ENCODE data around the gene MGAT3.

DNA sequence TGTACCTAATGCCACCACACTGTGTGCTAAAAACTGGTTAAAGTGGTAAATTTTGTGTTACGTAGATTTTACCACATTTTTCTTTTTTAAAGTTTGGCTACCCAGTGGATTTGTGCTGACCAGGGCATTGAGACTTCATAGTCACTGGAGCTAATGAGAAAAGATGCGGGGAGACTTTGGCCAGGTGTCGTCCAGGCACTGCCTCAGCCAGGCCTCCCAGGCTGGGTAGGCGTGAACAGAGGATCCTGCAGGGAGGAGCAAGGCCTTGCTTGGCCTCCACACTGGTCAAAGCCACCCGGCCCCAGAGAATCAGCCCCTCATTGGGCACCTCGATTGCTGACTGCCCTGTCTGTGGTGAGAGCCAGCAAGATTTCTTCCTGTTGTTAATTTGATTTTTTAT is 13.4 kb upstream of the MGAT3 start:
- TF ChIP-seq, protein P1, sequence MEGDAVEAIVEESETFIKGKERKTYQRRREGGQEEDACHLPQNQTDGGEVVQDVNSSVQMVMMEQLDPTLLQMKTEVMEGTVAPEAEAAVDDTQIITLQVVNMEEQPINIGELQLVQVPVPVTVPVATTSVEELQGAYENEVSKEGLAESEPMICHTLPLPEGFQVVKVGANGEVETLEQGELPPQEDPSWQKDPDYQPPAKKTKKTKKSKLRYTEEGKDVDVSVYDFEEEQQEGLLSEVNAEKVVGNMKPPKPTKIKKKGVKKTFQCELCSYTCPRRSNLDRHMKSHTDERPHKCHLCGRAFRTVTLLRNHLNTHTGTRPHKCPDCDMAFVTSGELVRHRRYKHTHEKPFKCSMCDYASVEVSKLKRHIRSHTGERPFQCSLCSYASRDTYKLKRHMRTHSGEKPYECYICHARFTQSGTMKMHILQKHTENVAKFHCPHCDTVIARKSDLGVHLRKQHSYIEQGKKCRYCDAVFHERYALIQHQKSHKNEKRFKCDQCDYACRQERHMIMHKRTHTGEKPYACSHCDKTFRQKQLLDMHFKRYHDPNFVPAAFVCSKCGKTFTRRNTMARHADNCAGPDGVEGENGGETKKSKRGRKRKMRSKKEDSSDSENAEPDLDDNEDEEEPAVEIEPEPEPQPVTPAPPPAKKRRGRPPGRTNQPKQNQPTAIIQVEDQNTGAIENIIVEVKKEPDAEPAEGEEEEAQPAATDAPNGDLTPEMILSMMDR (conservative IDR thresholded peaks at IDR 0.05) = no peak
- TF ChIP-seq ZFX (IDR thresholded peaks at IDR 0.05) = no peak

Measured in C4-2B (cell line).